Upper lobe of left lung (tissue), 4 donors: ENCODE measurements around the gene SDCCAG8.

Experiments used
- POLR2AphosphoS5 ChIP-seq, 2 donors: sonication (generic); formaldehyde crosslinking; IDR thresholded peaks; one replicate each; pipeline ENCODE4 v1.5.1; 2017; ENCODE audit warnings: antibody characterized with exemption in 2 of 2
- TF ChIP-seq, protein P1 (sequence below), 6 experiments: fragments of 450-650 bp in 4 of 6; fragments of 200-600 bp in 2 of 6; sonication (generic) in 2 of 6; IDR thresholded peaks; one replicate each; pipeline ENCODE4 v1.5.1; 2016 to 2019; ENCODE audit warnings: antibody characterized with exemption in 6 of 6

DNA sequence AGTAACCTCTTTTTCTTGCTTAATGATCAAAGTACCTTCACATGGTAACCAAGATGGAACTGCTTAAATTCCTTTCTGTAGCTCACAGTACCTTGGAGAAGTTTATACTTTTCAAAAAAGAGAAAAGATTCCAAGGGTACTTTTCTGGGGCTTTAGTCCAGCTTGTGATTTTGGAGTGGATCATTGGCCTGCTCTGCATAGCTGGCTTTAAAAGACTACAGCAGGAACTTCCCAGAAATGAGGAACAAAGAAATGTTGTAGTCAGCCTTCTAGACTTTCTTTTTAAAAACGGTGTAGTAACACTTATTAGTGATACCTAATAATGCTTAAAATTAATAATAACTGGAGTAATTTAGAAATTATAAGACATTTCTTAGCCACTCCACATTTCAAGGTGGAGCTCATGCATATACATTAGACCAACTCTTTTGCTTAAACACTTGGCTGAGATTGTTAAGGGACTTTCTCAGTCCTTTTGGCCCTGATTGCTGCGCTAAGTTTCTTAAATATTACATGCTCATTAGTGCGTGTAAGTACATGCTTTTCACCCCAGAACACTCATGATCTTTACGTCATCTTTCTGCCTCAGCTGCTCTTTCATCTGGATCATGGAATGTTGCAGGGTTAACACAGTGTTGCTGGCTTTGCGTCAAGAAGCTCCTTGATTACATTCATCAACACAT, 57.3 kb downstream of the SDCCAG8 start:
- TF ChIP-seq, protein P1, sequence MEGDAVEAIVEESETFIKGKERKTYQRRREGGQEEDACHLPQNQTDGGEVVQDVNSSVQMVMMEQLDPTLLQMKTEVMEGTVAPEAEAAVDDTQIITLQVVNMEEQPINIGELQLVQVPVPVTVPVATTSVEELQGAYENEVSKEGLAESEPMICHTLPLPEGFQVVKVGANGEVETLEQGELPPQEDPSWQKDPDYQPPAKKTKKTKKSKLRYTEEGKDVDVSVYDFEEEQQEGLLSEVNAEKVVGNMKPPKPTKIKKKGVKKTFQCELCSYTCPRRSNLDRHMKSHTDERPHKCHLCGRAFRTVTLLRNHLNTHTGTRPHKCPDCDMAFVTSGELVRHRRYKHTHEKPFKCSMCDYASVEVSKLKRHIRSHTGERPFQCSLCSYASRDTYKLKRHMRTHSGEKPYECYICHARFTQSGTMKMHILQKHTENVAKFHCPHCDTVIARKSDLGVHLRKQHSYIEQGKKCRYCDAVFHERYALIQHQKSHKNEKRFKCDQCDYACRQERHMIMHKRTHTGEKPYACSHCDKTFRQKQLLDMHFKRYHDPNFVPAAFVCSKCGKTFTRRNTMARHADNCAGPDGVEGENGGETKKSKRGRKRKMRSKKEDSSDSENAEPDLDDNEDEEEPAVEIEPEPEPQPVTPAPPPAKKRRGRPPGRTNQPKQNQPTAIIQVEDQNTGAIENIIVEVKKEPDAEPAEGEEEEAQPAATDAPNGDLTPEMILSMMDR (IDR thresholded peaks at IDR 0.05) = no peak
- no peak for TF ChIP-seq POLR2AphosphoS5 (IDR thresholded peaks at IDR 0.05)
